T47D (cell line): ENCODE data around the gene C2orf72.

Experiments
- DNase-seq, 2 experiments: peaks; one replicate each; pipeline versions ENCODE4 v3.0.0 to v3.0.0-alpha.2; 2011 to 2012; ENCODE audit warnings: low read depth in 1 of 2, low spot score in 1 of 2
- JUND ChIP-seq: IDR thresholded peaks from 2 replicates; pipeline ENCODE4 v1.6.1; 2012; ENCODE audit warnings: low read depth
- in situ Hi-C: cut with HindIII; loops from 2 replicates; pipeline ENCODE4 v1.10.0; 2016; ENCODE audit warnings: low sequenced_read_pairs, low pct_unique_long_range_greater_than_20kb

The C2orf72 gene

GRCh38 chr2:231037202-231037730, at the start of gene C2orf72:
C2orf72 (plus strand) TSS chr2:231037523; CDS start chr2:231037566, 43 bp downstream.
- in situ Hi-C loops: no loop called here
- no peak for TF ChIP-seq JUND
- DNase-seq: peak in 1 of 2 experiments; percentile 59

GRCh38 chr2:230989731-230990130, 47.6 kb upstream of the C2orf72 start:
- in situ Hi-C loops: no loop called here
- DNase-seq: no peak
- no peak for TF ChIP-seq JUND

DNA sequence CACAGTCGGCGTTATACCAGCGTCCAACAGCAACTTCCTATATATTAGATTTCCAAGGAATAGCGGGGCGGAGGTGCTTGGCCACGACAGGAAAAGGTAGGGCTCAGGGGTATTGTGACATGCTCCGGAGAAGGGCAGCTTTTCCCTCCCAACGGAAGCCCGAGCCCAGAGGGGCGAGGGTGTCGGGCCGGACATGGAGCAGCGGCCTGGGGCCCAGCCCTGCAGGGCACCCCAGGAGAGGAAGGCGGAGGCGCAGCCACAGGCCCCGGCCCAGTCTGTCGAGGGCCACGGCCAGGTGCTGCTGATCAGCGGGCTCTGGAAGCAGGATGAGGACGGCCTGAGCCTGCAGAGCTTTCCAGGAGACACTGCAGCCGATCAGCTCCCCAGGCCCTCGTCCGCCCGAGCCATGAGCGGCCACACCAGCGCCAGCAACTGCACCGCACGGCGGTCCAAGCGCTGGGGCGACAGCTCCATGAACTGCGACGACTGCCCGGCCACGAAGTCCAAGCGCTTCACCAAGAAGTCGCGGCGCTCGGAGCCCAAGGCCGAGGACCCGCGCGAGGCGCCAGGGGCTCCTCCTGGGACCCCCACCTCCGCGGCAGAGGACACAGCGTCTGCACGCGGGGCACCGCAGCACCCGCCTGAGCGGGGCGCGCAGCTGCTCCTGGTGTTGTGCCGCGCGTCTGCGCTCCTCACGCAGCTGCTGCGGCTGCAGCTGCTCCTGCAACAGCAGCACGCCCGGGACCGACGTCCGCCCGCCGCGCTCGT, 47.0 kb upstream of the C2orf72 start:
- no peak for DNase-seq
- in situ Hi-C loops: no loop called here
- TF ChIP-seq JUND: no peak

GRCh38 chr2:230990899-230991150, 46.5 kb upstream of the C2orf72 start:
- no peak for TF ChIP-seq JUND
- no peak for DNase-seq
- in situ Hi-C loops: no loop called here

DNA sequence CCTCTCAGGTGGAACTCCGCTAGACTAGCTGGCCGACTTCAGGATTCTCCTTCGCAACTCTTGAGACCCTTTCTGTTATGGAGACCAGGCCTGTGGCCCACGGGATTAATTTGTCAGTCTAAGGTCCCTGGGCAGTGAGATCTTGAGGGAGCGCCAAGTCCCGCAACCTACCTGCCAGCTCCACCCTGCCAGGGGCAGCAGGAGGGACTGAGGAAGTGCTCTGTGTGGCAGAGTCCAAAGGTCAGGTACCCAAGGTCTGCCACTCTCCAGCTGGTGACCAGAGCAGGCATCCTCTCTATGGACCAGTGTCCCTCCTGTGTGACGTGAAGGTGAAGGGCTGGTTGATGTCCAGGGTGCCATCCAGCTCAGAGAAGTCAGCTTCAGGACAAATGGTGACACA, 45.7 kb upstream of the C2orf72 start:
- no peak for DNase-seq
- in situ Hi-C loops: no loop called here
- no peak for TF ChIP-seq JUND

- no peak for DNase-seq
- TF ChIP-seq JUND: no peak
- in situ Hi-C loops: no loop called here
Observed at GRCh38 chr2:230995821-230996220, 41.5 kb upstream of the C2orf72 start, which contains the start of gene SPATA3. SPATA3 (plus strand) TSS chr2:230996121; CDS start chr2:230996234, 113 bp downstream.

- in situ Hi-C loops: no loop called here
- DNase-seq: no peak
- TF ChIP-seq JUND: no peak
Observed at GRCh38 chr2:230996661-230997060, 40.7 kb upstream of the C2orf72 start.

DNA sequence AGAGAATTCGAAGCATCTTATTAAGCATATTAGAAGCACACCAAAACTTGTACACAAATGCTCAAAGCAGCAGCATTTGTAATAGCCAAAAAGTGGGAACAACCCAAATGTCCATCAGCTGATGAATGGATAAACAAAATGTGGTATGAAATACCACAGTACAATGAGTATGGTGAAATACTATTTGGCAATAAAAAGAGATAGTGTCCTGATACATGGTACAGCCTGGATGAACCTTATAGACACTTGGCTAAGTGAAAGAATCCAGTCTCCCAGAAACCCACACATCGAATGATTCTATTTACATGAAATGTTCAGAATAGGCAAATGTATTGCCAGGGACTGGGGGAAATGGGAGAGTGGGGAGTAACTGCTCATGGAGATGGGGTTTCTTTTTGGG, 38.4 kb upstream of the C2orf72 start:
- TF ChIP-seq JUND: no peak
- DNase-seq: no peak

DNA sequence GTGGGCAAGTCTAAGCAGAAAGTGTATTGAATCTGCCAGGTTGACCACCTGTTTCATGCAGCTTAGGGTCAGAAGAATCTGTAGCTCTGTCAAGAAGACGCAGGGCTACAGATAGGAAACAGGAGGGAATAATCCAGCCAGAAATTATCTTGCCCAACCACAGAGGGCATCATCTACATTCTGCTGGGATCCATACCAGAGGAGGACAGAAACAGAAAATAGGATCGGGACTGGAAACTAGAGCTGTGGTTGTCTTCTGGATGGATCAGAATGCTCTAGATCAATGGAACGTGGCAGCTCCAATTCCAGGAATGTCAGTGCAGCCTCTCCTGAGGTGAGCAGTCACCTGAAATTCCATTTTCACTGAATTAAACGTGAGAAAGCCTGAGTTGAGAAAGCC, 37.8 kb upstream of the C2orf72 start:
- no peak for TF ChIP-seq JUND
- DNase-seq: no peak
- in situ Hi-C loops: no loop called here

More for the DNA sequence above, 38.4 kb upstream of the C2orf72 start:
- in situ Hi-C loops: no loop called here

DNA sequence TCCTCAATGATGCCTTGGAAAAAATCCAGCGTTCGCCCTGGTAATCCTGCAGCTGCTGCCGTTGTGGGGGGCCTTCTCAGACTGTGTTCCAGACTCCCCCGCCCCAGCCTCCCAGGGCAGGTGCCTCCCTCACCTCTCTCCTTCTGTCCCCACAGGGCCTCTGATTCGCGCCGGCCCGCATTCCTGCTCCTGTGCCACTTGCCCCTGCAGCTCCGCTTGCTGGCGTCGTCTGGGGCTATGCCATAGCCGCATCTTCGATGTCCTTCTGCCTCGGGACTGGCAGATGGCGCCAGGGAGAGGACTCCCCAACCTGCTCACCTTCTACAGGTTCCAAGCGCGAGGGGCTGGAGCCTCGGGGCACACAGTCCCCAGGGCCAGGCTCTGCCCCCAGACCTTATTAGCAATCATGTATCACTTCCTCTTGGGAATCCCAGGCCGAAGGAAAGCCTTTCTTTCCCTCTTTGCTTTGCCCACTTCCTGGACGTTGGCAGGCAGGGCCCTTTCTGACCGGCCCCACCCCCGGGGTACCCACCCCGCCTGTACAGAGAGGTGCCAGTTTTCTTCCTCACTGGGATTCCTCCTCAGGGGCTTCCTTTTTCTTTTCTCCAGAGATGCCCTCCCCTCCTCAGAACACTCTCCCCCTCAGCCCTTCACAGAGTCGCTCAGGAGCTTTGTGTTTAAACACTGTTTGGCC, 37.0 kb upstream of the C2orf72 start:
- peak; percentile 41 to 64 for DNase-seq
- TF ChIP-seq JUND: no peak
- in situ Hi-C loops: no loop called here

- TF ChIP-seq JUND: no peak
- in situ Hi-C loops: no loop called here
- no peak for DNase-seq
Observed at GRCh38 chr2:231001036-231001435, 36.3 kb upstream of the C2orf72 start.

DNA sequence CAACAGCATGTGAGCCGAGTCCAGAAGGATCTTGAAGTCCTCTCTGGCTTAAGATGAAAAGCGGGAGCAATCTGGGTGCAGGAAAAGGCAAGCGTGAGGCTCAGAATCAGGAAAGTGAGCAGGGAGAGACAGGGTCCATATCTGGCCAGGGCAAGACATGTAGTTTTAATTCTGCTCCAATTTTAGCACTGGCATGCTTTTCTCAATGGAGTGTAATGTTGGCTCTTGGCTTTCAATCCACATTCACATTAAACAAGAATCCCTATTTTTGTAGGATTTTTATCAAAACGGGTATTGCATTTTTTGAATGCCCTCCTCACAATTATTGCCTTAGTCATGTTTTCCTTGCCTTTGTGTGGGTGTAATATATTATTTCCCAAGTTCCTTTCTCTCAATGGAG, 35.4 kb upstream of the C2orf72 start:
- TF ChIP-seq JUND: no peak
- in situ Hi-C loops: no loop called here

DNA sequence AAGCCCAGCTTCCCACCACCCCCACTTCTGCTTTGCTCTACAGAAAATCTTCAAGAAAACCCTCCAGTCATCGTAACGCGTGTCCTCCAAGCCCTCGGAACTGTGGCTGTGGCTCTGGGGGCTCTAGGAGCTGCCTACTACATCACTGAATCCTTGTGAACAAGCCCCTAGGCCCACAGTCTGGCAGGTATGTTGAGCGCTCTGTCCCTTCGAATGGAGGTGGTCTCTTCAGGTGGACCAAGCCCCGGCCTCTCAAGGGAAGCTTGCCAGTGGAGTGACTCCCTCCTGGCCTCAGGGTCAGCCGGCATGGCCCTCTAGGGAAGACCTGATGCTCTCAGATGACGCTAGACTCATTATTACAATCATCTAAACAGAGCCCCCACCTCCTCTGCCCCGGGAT, 34.7 kb upstream of the C2orf72 start:
- in situ Hi-C loops: no loop called here
- TF ChIP-seq JUND: no peak
- no peak for DNase-seq

More for the DNA sequence above, 35.4 kb upstream of the C2orf72 start:
- no peak for DNase-seq
